NK-92 (cell line): ENCODE data around the gene EVC2.
"Not testable (repeated sequence)": the region's sequence is repeated elsewhere in the genome, so short reads cannot be mapped to it uniquely, and the experiment has no call there.

Experiments
- DNase-seq: peaks from one replicate; lab custom pipeline; 2025; ENCODE audit not compliant: unreplicated experiment; lab: John Stamatoyannopoulos, UW

Gene EVC2

GRCh38 chr4:5632066-5632440 is 76.3 kb downstream of the EVC2 start:
- DNase-seq: no peak

GRCh38 chr4:5631352-5632065 is 76.8 kb downstream of the EVC2 start:
- no peak for DNase-seq

- DNase-seq: no peak
Measured at GRCh38 chr4:5630762-5631161, 77.6 kb downstream of the EVC2 start.

DNA sequence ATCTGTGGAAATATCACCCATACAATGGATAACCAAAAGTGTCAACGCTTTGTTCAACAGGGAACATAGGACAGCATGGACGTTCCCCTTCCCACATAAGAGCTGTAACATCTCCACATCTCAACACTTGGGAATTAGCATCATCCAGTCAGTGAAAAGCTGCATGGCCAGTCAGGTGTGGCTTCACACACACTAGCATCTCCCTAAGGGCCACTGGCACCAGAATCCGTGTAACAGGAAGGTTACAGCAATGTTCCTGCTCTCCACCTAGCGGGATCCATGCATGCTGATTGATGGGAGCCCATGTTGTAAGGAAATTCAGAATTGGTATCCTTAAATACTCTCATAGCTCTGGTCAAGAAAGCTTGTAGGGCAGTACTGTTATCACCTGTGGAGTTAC is 78.8 kb downstream of the EVC2 start:
- no peak for DNase-seq

DNA sequence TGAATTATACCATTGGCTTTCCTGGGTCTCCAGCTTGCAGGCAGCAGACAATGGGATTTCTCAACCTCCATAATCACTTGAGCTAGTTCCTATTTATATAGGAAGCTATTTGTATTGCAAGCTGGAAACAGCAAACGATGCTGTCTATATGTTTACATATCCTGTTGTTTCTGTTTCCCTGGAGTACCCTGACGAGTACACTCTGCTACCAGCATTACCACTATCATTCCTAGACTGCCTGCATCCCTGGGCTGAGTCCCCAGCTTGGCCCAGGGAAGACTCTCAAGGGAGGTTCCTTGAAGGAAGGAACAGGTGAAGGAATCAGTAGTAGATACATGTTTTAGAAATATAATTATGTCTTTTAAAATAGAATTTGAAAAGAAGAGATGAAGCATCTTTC is 81.4 kb downstream of the EVC2 start:
- DNase-seq: no peak

GRCh38 chr4:5622596-5622995 is 85.8 kb downstream of the EVC2 start:
- no peak for DNase-seq

DNA sequence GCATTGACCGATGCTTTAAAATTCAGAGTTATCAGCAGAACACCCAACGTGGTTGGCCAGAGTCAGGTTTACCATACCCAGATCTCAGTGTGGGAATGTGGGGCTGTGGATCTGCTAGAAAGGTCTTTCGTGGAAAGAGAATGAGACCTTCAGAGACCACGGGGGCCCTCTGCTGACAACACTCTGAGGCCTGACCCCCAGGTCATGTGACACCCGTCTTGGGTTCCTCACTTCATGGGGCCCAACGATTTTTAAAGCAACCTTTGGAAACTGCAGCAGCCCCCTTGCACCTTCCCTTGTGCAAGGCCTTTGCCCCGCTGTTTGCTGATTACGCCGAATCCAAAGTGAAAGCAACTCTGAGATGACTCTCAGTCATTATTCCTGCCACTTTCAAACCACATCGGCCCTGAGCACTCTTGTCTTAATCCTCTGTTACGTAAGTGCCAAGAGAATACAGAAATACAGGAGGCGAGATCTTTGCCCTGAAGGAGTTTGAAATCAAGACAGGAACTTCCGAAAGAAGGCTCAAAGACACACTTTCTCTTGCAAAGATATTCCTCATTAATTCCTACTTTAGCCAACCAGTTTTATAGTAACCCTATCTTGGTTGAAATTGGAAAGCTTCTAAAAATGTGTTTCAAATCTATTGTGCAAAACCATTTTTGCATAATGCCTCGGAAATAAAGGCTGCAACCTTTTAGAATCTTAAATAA is 88.3 kb downstream of the EVC2 start:
- DNase-seq: no peak

GRCh38 chr4:5618051-5618960 is 90.1 kb downstream of the EVC2 start:
- DNase-seq: no peak

- no peak for DNase-seq
Measured at GRCh38 chr4:5616331-5616950, 91.9 kb downstream of the EVC2 start.

GRCh38 chr4:5615496-5616075 is 92.8 kb downstream of the EVC2 start:
- DNase-seq: no peak

- DNase-seq: no peak
Measured at GRCh38 chr4:5611750-5612149, 96.6 kb downstream of the EVC2 start.

DNA sequence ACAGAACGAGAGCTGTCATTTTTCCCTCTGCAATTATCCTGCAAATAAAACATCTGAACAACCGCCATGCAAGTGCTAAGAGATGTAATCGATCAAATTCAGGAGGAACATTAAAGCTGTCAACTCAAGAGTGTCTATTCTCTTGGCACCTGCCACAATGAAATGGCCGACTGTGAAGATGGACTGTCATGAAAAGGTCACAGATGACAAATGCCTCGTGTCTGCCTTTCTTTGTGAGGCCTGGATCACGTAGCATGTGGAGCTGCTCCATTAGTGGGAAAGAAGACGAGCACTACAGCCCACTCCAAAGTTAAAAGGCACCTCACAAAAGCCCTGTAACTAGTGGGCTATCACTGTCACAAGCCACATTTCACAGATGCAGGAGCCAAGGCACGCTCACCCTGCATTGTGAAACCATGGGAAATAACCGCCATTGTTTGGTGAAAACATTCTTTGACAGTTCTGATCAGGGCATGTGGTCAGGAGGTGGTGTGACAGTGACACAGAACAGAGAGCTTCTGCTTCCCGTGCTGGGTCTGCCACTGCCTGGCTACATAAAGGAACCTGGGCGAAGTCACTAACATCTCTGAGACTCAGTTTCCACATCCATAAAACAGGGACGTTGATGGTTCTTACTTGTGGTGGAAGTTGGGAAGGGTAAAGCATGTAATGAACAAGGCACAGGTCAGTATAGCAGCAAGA is 98.9 kb downstream of the EVC2 start:
- no peak for DNase-seq

DNA sequence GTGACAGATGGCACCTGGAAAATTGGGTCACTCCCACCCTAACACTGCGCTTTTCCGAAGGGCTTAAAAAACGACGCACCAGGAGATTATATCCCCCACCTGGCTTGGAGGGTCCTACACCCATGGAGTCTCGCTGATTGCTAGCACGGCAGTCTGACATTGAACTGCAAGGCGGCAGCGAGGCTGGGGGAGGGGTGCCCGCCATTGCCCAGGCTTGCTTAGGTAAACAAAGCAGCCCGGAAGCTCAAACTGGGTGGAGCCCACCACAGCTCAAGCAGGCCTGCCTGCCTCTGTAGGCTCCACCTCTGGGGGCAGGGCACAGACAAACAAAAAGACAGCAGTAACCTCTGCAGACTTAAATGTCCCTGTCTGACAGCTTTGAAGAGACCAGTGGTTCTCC is 114.5 kb downstream of the EVC2 start:
- not testable (repeated sequence) for DNase-seq

- DNase-seq: no peak
Measured at GRCh38 chr4:5592272-5592671, 116.1 kb downstream of the EVC2 start.

GRCh38 chr4:5589495-5589894 is 118.9 kb downstream of the EVC2 start:
- no peak for DNase-seq

DNA sequence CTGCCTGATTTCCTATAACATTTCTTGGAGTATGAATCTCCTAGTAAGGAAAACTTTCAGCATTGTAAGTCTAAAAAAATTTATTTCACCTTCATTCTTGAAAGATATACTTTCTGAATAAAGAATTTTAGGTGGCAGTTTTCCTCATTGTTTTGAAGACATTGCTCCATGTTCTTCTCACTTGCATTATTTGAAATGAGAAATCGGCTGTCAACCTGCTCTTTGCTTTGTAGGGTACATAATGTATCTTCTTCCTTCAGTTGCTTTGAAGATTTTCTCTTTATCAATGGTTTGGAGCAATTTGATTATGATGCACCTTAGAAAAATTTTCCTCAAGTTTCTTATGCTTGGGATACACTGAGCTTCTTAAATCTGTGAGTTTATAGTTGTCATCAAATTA is 120.3 kb downstream of the EVC2 start:
- no peak for DNase-seq

- no peak for DNase-seq
Measured at GRCh38 chr4:5575941-5576340, 132.4 kb downstream of the EVC2 start.

GRCh38 chr4:5574386-5574785 is 134.0 kb downstream of the EVC2 start:
- no peak for DNase-seq

GRCh38 chr4:5573965-5574364 is 134.4 kb downstream of the EVC2 start:
- DNase-seq: no peak

DNA sequence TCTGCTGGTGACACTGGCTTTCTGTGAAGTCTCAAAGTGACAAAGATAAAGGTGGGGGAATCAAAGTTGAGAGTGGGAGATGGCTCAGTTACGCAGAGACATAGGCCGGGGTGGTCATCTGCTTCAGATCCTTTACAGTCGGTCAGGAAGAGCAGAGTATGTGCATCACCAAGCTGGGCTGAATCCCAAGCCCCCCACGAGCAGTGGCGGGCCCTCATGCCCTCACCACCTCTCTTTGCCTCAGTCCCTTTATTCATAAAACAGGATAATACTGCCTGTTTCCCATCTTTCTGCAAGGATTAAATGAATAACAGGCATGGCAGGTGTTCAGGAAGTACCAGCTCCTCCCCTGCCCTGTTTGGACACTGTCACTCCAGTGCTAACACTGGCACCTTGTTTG is 135.6 kb downstream of the EVC2 start:
- no peak for DNase-seq
